ENCODE data around the gene RUNX2.

DNA sequence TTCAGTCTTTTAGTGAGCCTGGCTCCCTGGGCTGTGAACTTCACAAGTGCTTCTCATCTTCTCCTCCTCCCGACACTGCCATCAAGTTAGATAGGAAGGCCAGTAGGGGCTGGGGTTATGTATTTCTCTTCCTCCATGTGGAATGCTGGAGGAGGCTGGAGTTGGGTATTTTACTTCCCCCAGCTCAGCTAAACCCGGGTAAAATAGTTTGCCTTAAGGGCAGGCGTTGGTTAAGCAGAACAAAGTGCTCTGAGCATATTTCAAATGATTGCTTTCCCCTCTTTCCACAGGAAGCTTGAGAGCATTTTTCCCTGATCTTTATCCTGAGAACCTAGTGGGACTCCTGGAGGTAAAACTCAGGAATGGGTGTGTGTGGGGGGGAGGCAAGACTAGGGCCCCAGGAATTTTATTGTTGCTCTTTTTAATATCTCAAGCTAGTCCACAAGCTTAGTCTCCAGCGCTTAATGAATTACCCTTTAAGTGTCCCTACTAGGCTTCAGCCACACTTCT, 66.5 kb downstream of the RUNX2 start:
- TF ChIP-seq ZNF629 (tag by site-specific recombination; IDR thresholded peaks at IDR 0.05) (no peak), KLF9 (tag by site-specific recombination; IDR thresholded peaks at IDR 0.05; ENCODE audit: low read depth) (no peak), PATZ1 (tag by site-specific recombination; IDR thresholded peaks at IDR 0.05) (no peak), KLF16 (tag by site-specific recombination; IDR thresholded peaks at IDR 0.05) (no peak), ZNF580 (tag by site-specific recombination; IDR thresholded peaks at IDR 0.05) (no peak), CTCF (tag by site-specific recombination; IDR thresholded peaks at IDR 0.05) (no peak), ZNF184 (tag by site-specific recombination; IDR thresholded peaks at IDR 0.05) (no peak), ZNF24 (tag by site-specific recombination; IDR thresholded peaks at IDR 0.05) (no peak)
- TF ChIP-seq, protein P1, sequence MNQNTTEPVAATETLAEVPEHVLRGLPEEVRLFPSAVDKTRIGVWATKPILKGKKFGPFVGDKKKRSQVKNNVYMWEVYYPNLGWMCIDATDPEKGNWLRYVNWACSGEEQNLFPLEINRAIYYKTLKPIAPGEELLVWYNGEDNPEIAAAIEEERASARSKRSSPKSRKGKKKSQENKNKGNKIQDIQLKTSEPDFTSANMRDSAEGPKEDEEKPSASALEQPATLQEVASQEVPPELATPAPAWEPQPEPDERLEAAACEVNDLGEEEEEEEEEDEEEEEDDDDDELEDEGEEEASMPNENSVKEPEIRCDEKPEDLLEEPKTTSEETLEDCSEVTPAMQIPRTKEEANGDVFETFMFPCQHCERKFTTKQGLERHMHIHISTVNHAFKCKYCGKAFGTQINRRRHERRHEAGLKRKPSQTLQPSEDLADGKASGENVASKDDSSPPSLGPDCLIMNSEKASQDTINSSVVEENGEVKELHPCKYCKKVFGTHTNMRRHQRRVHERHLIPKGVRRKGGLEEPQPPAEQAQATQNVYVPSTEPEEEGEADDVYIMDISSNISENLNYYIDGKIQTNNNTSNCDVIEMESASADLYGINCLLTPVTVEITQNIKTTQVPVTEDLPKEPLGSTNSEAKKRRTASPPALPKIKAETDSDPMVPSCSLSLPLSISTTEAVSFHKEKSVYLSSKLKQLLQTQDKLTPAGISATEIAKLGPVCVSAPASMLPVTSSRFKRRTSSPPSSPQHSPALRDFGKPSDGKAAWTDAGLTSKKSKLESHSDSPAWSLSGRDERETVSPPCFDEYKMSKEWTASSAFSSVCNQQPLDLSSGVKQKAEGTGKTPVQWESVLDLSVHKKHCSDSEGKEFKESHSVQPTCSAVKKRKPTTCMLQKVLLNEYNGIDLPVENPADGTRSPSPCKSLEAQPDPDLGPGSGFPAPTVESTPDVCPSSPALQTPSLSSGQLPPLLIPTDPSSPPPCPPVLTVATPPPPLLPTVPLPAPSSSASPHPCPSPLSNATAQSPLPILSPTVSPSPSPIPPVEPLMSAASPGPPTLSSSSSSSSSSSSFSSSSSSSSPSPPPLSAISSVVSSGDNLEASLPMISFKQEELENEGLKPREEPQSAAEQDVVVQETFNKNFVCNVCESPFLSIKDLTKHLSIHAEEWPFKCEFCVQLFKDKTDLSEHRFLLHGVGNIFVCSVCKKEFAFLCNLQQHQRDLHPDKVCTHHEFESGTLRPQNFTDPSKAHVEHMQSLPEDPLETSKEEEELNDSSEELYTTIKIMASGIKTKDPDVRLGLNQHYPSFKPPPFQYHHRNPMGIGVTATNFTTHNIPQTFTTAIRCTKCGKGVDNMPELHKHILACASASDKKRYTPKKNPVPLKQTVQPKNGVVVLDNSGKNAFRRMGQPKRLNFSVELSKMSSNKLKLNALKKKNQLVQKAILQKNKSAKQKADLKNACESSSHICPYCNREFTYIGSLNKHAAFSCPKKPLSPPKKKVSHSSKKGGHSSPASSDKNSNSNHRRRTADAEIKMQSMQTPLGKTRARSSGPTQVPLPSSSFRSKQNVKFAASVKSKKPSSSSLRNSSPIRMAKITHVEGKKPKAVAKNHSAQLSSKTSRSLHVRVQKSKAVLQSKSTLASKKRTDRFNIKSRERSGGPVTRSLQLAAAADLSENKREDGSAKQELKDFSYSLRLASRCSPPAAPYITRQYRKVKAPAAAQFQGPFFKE (tag by site-specific recombination; IDR thresholded peaks at IDR 0.05; ENCODE audit: borderline replicate concordance): no peak
